Activated T-helper 2 cell treated with anti-CD3 and anti-CD28 coated beads, Interferon-gamma antibody, Interleukin-2, Interleukin-4, amounts not matched to agents 10 μg/mL and 5 μg/mL and 100 μg/mL, durations not matched to agents 14 hours and 24 hours and 36 hours (primary cell): ENCODE data around the gene RNLS. TPM values are rescaled to one million over a fixed set of nuclear protein-coding genes. Genes with fewer than 3 reads are reported as not detected.

Source experiments
- DNase-seq: peaks from one replicate; pipeline ENCODE4 v3.0.0; 2021; ENCODE audit warnings: low spot score
- H3K27ac Mint-ChIP-seq: one replicate; pipeline ENCODE4 v1.8.0; 2021; ENCODE audit warnings: mixed read lengths
- H3K27me3 Mint-ChIP-seq: one replicate; pipeline ENCODE4 v1.8.0; 2021; ENCODE audit warnings: low read depth, mixed read lengths
- H3K36me3 Mint-ChIP-seq: one replicate; pipeline ENCODE4 v1.8.0; 2021; ENCODE audit warnings: low read depth, mixed read lengths
- H3K4me1 Mint-ChIP-seq: one replicate; pipeline ENCODE4 v1.8.0; 2021; ENCODE audit warnings: low read depth, mixed read lengths
- H3K4me3 Mint-ChIP-seq: one replicate; pipeline ENCODE4 v1.8.0; 2021; ENCODE audit warnings: low read depth, mild to moderate bottlenecking, moderate library complexity, mixed read lengths
- H3K9me3 Mint-ChIP-seq: one replicate; pipeline ENCODE4 v1.8.0; 2021; ENCODE audit warnings: mixed read lengths
- intact Hi-C: fragments of 100-400 bp; cut with micrococcal nuclease; formaldehyde crosslinking; loops from one replicate; pipeline ENCODE4 v1.15.1; 2023
- total RNA-seq: library from RNA; stranded (reverse); gene quantifications from 2 replicates; pipeline ENCODE4 v1.2.3, GENCODE V29; 2022

The RNLS gene
- total RNA-seq, 1 donor from 2014 or later = 1.6 TPM

DNA sequence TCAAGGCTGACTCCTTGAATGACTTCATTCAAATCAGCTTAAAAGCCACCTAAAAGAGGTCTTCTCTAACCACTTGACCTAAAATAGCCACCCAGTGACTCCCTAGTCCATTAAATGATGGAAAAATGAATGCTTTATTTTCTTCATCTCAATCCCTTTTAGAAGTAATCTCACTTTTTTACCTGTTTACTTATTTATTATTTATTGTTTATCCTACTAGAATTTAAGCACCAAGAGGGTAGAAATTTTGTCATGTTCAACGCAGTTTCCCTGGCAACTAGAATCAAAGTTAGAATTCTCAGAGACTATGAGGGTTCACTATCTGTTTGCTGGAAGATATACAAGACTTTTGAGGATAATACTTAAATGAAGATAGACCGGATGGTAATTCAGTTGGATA, 3.3 kb upstream of the RNLS start, which contains the start of gene LIPJ:
Gene LIPJ (plus strand): TSS at position 301 of the 400 bp plus-strand sequence. CDS start 3,926 bp downstream, outside the sequence.
- DNase-seq = no peak
- Mint-ChIP-seq H3K36me3 (no peaks in the 10 kb centered on the region), H3K27ac (no peak within 1 kb of the TSS), H3K9me3 (no peaks in the 10 kb centered on the region), H3K4me1 (peaks cover 11% of the 10 kb centered on the region), H3K4me3 (no peak within 1 kb of the TSS), H3K27me3 (peaks cover 28% of the 10 kb centered on the region)
- intact Hi-C loops = no loop called here

- H3K4me1 Mint-ChIP-seq = peaks cover 11% of the 10 kb centered on the region
- intact Hi-C loops = no loop called here
- no peak for DNase-seq
- H3K36me3 Mint-ChIP-seq = no peaks in the 10 kb centered on the region
- H3K27me3 Mint-ChIP-seq = peaks cover 22% of the 10 kb centered on the region
- H3K27ac Mint-ChIP-seq = no peak overlapping the region
- H3K4me3 Mint-ChIP-seq = peak overlapping the region; percentile 82
- no peaks in the 10 kb centered on the region for H3K9me3 Mint-ChIP-seq
Measured at GRCh38 chr10:88583584-88583957, 453 bp upstream of the RNLS start.

- H3K4me1 Mint-ChIP-seq = peaks cover 11% of the 10 kb centered on the region
- H3K9me3 Mint-ChIP-seq = no peaks in the 10 kb centered on the region
- DNase-seq = no peak
- no peak overlapping the region for H3K27ac Mint-ChIP-seq
- H3K36me3 Mint-ChIP-seq = no peaks in the 10 kb centered on the region
- peaks cover 22% of the 10 kb centered on the region for H3K27me3 Mint-ChIP-seq
- intact Hi-C loops = no loop called here
- peak overlapping the region; percentile 46 for H3K4me3 Mint-ChIP-seq
Measured at GRCh38 chr10:88582411-88582805, 710 bp downstream of the RNLS start.

- H3K4me3 Mint-ChIP-seq = no peak overlapping the region
- peaks cover 30% of the 10 kb centered on the region for H3K27me3 Mint-ChIP-seq
- intact Hi-C loops = loop anchor here (2.0 to 10.0 kb wide), 2 partner anchors 240 to 368 kb away; partner anchors contain the start of gene LIPM
- no peak overlapping the region for H3K27ac Mint-ChIP-seq
- H3K36me3 Mint-ChIP-seq = no peaks in the 10 kb centered on the region
- no peaks in the 10 kb centered on the region for H3K9me3 Mint-ChIP-seq
- no peak for DNase-seq
- peaks cover 2% of the 10 kb centered on the region for H3K4me1 Mint-ChIP-seq
Measured at GRCh38 chr10:88565072-88565471, 18.0 kb downstream of the RNLS start.

- Mint-ChIP-seq H3K9me3 (no peaks in the 10 kb centered on the region), H3K36me3 (no peaks in the 10 kb centered on the region), H3K4me1 (peaks cover 3% of the 10 kb centered on the region), H3K27me3 (peaks cover 41% of the 10 kb centered on the region), H3K4me3 (no peak overlapping the region), H3K27ac (no peak overlapping the region)
- intact Hi-C loops = loop anchor here (10.0 kb wide), 1 partner anchor 243 kb away; the partner anchor contains the start of gene LIPM
- no peak for DNase-seq
Measured at GRCh38 chr10:88562152-88562551, 21.0 kb downstream of the RNLS start.

- no peak overlapping the region for H3K27ac Mint-ChIP-seq
- intact Hi-C loops = loop anchor here (10.0 kb wide), 1 partner anchor 443 kb away; no protein-coding TSS in a partner anchor
- H3K4me1 Mint-ChIP-seq = peaks cover 9% of the 10 kb centered on the region
- no peaks in the 10 kb centered on the region for H3K9me3 Mint-ChIP-seq
- no peaks in the 10 kb centered on the region for H3K36me3 Mint-ChIP-seq
- no peak for DNase-seq
- H3K27me3 Mint-ChIP-seq = peaks cover 28% of the 10 kb centered on the region
- H3K4me3 Mint-ChIP-seq = no peak overlapping the region
Measured at GRCh38 chr10:88557658-88558057, 25.5 kb downstream of the RNLS start.

DNA sequence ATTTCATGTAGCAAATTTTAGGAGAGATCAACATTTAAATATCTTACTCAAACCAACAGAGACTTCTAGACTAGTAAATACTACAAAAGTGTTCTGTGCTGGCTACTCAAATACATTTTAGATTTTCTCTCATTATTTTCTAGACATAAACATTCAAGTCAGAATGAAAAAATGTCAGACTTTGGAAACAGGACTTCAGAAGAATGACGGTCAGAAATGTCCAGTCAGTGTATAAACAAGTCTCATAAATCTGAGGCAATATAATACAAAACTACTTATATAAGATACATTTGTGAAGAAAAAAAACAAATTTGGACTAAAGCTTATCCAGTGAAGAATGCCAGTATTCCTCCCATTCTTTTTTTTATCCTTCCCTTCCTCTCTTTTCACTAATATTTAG, 25.9 kb downstream of the RNLS start:
- Mint-ChIP-seq H3K27me3 (peaks cover 24% of the 10 kb centered on the region), H3K27ac (no peak overlapping the region), H3K4me1 (peaks cover 9% of the 10 kb centered on the region), H3K4me3 (no peak overlapping the region), H3K36me3 (no peaks in the 10 kb centered on the region), H3K9me3 (no peaks in the 10 kb centered on the region)
- intact Hi-C loops = loop anchor here (10.0 kb wide), 1 partner anchor 442 kb away; no protein-coding TSS in a partner anchor
- no peak for DNase-seq

DNA sequence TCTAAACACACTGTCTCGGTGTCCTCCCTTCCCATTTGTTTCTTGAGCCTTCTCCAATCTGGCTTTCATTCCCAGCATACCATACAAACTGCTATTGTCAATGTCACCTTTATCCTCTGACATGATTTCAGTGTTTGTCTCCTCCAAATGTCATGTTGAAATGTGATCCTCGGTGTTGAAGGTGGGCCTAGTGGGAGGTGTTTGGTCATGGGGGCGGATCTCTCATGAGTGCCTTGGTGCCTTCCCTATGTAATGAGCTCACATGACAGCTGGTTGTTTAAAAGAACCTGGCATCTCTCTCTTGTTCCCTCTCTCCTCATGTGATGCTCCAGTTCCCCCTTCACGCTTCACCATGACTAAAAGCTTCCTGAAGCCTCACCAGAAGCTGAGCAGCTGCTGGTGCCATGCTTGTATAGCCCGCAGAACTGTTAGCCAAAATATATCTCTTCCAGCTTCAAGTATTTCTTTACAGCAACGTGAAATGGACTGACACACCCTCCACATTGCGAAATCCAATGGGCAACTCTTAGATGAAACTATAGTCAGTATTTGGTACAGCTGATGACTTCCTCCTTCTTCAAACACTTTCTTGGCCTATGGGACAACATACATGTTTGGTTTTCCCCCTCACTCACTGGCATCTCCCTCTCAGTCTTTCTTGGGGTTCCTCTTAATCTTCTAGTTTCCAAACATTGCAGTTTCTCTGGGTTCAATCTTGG, 27.8 kb downstream of the RNLS start:
- Mint-ChIP-seq H3K4me3 (no peak overlapping the region), H3K4me1 (peaks cover 9% of the 10 kb centered on the region), H3K27me3 (peaks cover 14% of the 10 kb centered on the region), H3K27ac (no peak overlapping the region), H3K9me3 (no peaks in the 10 kb centered on the region), H3K36me3 (no peaks in the 10 kb centered on the region)
- no peak for DNase-seq
- intact Hi-C loops = loop anchor here (10.0 kb wide), 1 partner anchor 441 kb away; no protein-coding TSS in a partner anchor

- H3K27ac Mint-ChIP-seq = no peak overlapping the region
- no peaks in the 10 kb centered on the region for H3K9me3 Mint-ChIP-seq
- H3K36me3 Mint-ChIP-seq = no peaks in the 10 kb centered on the region
- DNase-seq = peak; percentile 16
- peaks cover 8% of the 10 kb centered on the region for H3K4me1 Mint-ChIP-seq
- no peak overlapping the region for H3K4me3 Mint-ChIP-seq
- intact Hi-C loops = loop anchor here (1.0 to 10.0 kb wide), 6 partner anchors 141 to 896 kb away; partner anchors contain the start of gene PAPSS2
- H3K27me3 Mint-ChIP-seq = peaks cover 6% of the 10 kb centered on the region
Measured at GRCh38 chr10:88553116-88553752, 29.9 kb downstream of the RNLS start.

DNA sequence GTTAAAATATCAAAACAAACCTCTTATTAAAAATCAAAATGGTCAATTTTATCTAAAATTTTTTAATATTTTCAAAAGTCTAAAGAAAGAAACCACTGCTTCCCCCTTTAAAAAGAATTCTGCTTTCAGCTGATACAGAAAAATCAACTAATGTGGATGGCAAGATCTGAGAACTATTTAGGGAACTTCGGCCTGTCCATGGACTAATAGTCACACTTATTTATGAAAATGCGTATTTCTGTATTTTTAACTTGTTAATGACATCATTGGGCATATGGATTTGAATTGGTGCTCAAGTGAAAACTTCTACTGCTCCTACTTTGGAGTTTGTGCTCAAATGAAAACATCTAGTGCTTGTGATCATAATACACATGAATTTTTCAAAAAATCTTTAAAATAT, 31.9 kb downstream of the RNLS start:
- DNase-seq = no peak
- Mint-ChIP-seq H3K27me3 (peaks cover 6% of the 10 kb centered on the region), H3K4me1 (peaks cover 8% of the 10 kb centered on the region), H3K4me3 (no peak overlapping the region), H3K9me3 (no peaks in the 10 kb centered on the region), H3K27ac (no peak overlapping the region), H3K36me3 (no peaks in the 10 kb centered on the region)
- intact Hi-C loops = loop anchor here (5.0 to 10.0 kb wide), 3 partner anchors 139 to 894 kb away; partner anchors contain the start of gene PAPSS2

- no peaks in the 10 kb centered on the region for H3K9me3 Mint-ChIP-seq
- intact Hi-C loops = no loop called here
- H3K4me3 Mint-ChIP-seq = no peak overlapping the region
- H3K27ac Mint-ChIP-seq = no peak overlapping the region
- H3K36me3 Mint-ChIP-seq = no peaks in the 10 kb centered on the region
- peaks cover 17% of the 10 kb centered on the region for H3K27me3 Mint-ChIP-seq
- DNase-seq = no peak
- peaks cover 24% of the 10 kb centered on the region for H3K4me1 Mint-ChIP-seq
Measured at GRCh38 chr10:88546497-88546896, 36.6 kb downstream of the RNLS start.

GRCh38 chr10:88545359-88545758, 37.8 kb downstream of the RNLS start:
- Mint-ChIP-seq H3K27ac (no peak overlapping the region), H3K4me1 (peaks cover 24% of the 10 kb centered on the region), H3K9me3 (no peaks in the 10 kb centered on the region), H3K36me3 (no peaks in the 10 kb centered on the region), H3K4me3 (no peak overlapping the region), H3K27me3 (peaks cover 15% of the 10 kb centered on the region)
- intact Hi-C loops = no loop called here
- no peak for DNase-seq
